Activated T-cell treated with anti-CD3 and anti-CD28 coated beads, Interleukin-2, amount 50 U/mL, for 4 hours (primary cell): ENCODE measurements around the gene UBR2. TPM values are rescaled to one million over a fixed set of nuclear protein-coding genes. Genes with fewer than 3 reads are reported as not detected.

Source experiments
- ATAC-seq, 2 donors: fragments of 200-7000 bp; cut with Tn5 transposase; one replicate each; pipeline ENCODE4 v1.10.0; 2021
- DNase-seq: peaks from one replicate; pipeline ENCODE4 v3.0.0-alpha.2; 2020
- H3K27me3 Mint-ChIP-seq: one replicate; pipeline ENCODE4 v1.8.0; 2021; ENCODE audit warnings: low read depth, mixed read lengths
- H3K36me3 Mint-ChIP-seq: one replicate; pipeline ENCODE4 v1.8.0; 2022; ENCODE audit warnings: mixed read lengths; ENCODE audit not compliant: insufficient read depth
- H3K4me1 Mint-ChIP-seq: one replicate; pipeline ENCODE4 v1.8.0; 2021; ENCODE audit warnings: low read depth, mixed read lengths
- H3K4me3 Mint-ChIP-seq: one replicate; pipeline ENCODE4 v1.8.0; 2021; ENCODE audit warnings: mild to moderate bottlenecking, moderate library complexity, mixed read lengths
- H3K9me3 Mint-ChIP-seq: one replicate; pipeline ENCODE4 v1.8.0; 2021; ENCODE audit warnings: mixed read lengths
- total RNA-seq, 3 donors: library from RNA; stranded (reverse); gene quantifications; one replicate each; pipeline ENCODE4 v1.2.1, GENCODE V29; 2021

Gene UBR2
- 10 to 100 TPM; 16.8 to 21.3 (median 19.9) TPM for total RNA-seq

DNA sequence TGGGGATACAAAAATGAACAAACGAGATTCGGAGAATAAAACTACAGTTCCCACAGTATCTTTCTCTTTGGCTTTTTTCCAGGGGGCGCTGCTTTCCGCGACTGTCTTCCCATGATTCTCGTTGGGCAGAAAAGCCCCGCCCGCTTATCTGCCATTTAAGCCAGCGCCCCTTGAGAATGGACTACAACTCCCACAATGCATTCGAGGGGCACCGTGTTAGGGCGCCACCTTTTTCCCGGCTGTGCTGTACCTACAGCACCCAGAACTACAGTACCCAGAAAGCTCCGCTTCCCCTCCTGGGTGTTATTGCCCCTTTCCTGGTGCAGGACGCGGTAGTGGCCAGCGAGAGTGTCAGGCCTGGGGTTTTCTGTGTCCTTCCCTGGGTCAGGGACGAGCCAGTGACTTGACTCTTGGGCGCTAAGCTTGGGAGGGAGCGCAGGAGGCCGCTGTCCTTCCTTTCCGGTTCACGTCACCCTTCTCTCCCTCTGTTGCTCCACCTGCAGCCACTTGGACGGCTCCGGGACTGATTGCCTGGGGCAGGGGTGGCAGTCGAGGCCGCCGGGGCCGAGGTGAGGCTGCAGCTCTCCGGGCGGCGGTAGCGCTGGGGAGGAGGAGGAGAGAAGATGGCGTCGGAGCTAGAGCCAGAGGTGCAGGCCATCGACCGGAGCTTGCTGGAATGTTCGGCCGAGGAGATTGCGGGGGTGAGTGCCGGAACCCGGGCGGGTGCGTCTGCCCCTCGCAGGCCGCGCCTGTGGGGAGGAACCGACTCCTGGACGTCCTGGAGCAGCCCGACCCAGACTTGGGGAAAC is at the start of gene UBR2:
Gene UBR2, plus strand, starts transcription at position 333 of the 809 bp plus-strand sequence. Its CDS starts 291 bp downstream, at position 624.
- H3K27me3 Mint-ChIP-seq: no peaks in the 10 kb centered on the region
- no peaks in the 10 kb centered on the region for H3K9me3 Mint-ChIP-seq
- ATAC-seq (peak; percentile 98), DNase-seq (peak; percentile 89)
- H3K4me1 Mint-ChIP-seq: peaks cover 28% of the 10 kb centered on the region
- H3K4me3 Mint-ChIP-seq: peak within 1 kb of the TSS; percentile 100
- H3K36me3 Mint-ChIP-seq: peaks cover 11% of the 10 kb centered on the region

DNA sequence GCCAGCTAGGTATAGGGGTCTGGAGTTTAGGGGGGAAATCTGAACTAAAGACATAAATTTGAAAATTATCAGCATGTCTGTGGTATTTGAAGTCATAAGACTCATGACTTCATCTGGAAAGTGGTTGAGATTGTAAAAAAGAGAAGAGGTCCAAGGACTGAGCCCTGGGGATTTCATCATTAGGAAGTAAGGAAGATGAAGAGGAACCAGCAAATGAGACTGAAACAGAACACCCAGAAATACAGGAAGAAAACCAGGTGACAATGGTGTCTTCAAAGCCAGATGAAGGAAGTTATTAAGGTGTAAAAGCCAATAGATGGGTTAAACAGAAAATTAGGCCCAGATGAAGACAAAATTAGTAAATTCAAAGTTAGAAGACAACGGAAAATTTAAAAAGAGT is 49.1 kb upstream of the UBR2 start:
- H3K4me1 Mint-ChIP-seq: peaks cover 3% of the 10 kb centered on the region
- H3K9me3 Mint-ChIP-seq: no peaks in the 10 kb centered on the region
- no peak overlapping the region for H3K4me3 Mint-ChIP-seq
- no peaks in the 10 kb centered on the region for H3K27me3 Mint-ChIP-seq
- ATAC-seq: no peak
- no peak for DNase-seq
- no peaks in the 10 kb centered on the region for H3K36me3 Mint-ChIP-seq

DNA sequence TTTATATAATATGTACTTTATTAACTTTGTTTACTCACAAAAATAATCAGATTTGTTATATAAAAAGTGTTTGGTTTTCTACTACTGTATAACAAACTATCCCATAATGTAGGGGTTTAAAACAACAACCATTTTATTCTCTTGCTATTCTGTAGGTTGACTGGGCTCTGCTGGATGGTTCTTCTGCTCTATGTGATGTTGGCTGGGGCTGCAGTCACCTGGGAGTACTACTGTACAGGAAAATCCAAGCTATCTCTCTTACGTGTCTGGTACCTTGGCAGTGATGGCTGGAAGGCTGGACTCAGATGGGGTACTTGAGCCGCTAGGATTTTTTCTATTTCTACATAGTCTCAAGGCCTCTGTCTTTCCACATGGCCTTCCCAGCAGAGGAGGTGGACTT is 44.0 kb upstream of the UBR2 start:
- Mint-ChIP-seq H3K9me3 (no peaks in the 10 kb centered on the region), H3K27me3 (no peaks in the 10 kb centered on the region), H3K4me3 (no peak overlapping the region), H3K36me3 (no peaks in the 10 kb centered on the region), H3K4me1 (peaks cover 15% of the 10 kb centered on the region)
- ATAC-seq (no peak), DNase-seq (no peak)

DNA sequence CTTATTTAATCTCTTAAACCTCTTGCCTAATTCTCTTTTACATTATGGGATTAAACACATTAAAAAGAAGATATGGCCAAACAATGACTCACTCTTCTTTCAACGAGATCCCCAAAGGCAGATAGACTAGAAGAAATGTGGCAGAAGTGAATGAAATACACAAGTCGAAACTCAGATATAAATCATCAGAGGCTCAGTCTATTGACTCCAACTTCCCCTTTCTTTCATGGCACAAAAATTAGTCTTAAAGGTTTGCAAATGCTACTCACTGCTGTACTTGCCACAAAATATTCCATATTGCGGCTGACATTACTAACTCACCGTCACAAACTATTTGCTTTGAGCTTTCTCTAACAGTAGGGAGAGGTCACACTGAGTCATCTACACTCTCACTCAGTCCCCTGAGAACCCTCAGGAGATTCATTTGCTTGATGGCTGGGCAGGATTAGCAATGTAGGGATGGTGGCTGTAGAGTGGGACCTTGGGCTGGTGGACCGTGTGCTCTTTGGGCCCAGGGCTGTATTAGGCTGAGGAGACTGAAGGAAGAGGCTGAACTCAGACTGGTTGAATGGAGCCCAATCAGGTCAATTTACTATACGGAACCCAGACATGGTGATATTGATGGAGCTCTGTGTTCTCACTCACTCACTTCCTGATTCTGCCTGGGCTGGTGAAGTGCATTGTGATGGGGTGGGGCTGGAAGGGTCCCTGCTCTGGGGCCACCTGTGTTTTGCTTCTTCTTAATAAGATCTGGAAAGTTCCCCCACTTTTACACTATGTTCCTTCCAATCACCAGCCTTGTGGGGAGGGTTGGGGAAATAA is 42.8 kb upstream of the UBR2 start:
- Mint-ChIP-seq H3K4me1 (peaks cover 15% of the 10 kb centered on the region), H3K4me3 (peak overlapping the region; percentile 14), H3K36me3 (no peaks in the 10 kb centered on the region), H3K27me3 (no peaks in the 10 kb centered on the region), H3K9me3 (no peaks in the 10 kb centered on the region)
- ATAC-seq: peak; percentile 97
- DNase-seq: no peak

DNA sequence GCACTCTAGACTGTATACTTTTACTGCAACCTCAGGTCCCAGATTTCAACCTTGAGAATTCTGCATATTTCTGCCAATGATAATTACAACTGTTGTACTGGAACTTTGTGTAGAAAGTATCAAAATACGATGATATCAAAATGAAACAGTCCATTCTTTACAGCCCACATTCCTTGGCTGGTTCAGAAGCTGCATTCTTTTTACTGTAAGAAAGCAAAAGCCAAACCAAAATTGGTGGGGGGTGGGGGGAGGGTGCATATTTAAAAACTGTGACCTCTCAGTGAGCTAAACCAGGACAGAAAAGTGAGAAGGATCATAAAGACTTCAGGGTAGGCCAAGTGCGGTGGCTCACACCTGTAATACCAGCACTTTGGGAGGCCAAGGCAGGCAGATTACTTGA is 41.8 kb upstream of the UBR2 start:
- Mint-ChIP-seq H3K27me3 (no peaks in the 10 kb centered on the region), H3K9me3 (no peaks in the 10 kb centered on the region), H3K4me3 (no peak overlapping the region), H3K36me3 (no peaks in the 10 kb centered on the region), H3K4me1 (peaks cover 15% of the 10 kb centered on the region)
- ATAC-seq (no peak), DNase-seq (no peak)

DNA sequence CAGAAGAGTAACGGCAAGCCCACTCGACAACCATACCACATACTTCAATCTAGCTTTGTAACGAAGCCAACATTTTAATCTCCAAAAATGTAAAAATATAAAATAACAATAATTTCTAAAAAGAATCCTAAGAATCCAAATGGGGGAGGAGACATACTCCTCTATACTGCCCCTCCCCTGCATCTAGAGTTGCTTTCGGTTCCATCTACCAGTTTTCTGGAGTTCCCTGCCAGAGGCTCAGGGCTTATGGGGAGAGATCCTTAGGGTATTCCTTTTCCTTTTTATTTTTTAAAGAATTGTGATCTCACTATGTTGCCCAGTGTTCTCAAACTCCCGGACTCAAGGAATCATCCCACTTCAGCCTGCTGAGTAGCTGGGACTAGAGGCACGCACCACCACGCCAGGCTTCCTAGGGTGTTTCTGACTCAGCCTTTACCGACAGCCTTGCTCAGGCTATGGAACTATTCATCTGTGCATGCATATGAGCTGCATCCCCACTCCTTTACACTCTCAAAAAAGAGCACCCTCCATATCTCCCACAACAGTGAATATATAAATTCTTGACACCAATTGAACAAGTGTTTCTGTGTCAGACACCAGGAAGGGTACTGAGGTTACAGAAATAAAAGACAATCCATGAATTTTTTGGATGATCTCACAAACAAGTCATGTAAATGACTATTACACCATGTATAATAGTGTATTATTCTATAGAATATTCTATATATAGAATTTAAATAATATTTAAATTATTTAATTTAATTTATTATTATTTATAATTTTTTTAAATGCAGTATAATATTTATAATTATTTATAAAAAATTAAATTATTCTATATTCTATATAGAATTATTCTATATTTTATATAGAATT is 40.7 kb upstream of the UBR2 start:
- no peaks in the 10 kb centered on the region for H3K36me3 Mint-ChIP-seq
- DNase-seq (no peak), ATAC-seq (no peak)
- no peaks in the 10 kb centered on the region for H3K27me3 Mint-ChIP-seq
- no peak overlapping the region for H3K4me3 Mint-ChIP-seq
- no peaks in the 10 kb centered on the region for H3K9me3 Mint-ChIP-seq
- peaks cover 15% of the 10 kb centered on the region for H3K4me1 Mint-ChIP-seq

DNA sequence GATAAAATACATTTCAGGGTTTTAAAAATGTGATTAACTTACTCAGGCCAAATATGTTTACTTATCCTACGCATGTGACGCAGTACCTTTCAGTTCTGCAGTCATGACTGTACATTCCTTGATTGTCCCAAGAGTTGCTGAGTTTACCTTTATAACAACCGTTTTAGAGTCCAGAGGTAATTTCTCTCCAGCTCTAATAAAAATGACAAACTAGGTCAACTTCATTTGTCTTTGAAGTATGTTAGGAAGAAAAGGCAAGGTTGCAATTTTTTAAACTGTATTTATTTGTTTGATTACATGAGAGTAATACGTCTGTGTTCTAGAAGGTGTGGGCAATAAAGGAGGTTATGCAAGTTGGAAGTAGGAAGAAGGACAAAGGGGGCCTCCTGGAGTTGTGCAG is 38.6 kb upstream of the UBR2 start:
- Mint-ChIP-seq H3K4me3 (no peak overlapping the region), H3K9me3 (no peaks in the 10 kb centered on the region), H3K36me3 (no peaks in the 10 kb centered on the region), H3K4me1 (peaks cover 12% of the 10 kb centered on the region), H3K27me3 (no peaks in the 10 kb centered on the region)
- no peak for ATAC-seq
- no peak for DNase-seq

DNA sequence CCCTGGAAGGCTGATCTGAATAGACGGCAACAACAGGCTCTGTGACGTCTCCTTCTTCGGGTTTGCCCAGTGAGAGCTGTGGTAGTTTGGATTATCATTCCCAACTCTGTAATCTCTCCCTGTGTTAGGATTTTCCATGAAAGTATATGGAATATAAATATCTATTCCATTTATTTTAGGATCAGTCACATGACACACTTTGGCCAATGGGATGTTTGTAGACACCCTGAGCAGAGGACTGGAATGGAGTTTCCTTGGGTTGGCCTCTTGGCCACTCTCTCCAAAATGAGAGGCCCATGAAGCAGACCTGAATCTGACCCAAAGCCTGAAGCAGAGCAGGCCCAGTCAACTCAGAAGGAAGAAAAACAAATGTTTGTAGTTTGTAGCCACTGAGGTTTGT is 37.2 kb upstream of the UBR2 start:
- DNase-seq (no peak), ATAC-seq (no peak)
- peaks cover 2% of the 10 kb centered on the region for H3K4me1 Mint-ChIP-seq
- H3K4me3 Mint-ChIP-seq: no peak overlapping the region
- no peaks in the 10 kb centered on the region for H3K9me3 Mint-ChIP-seq
- no peaks in the 10 kb centered on the region for H3K36me3 Mint-ChIP-seq
- H3K27me3 Mint-ChIP-seq: no peaks in the 10 kb centered on the region

DNA sequence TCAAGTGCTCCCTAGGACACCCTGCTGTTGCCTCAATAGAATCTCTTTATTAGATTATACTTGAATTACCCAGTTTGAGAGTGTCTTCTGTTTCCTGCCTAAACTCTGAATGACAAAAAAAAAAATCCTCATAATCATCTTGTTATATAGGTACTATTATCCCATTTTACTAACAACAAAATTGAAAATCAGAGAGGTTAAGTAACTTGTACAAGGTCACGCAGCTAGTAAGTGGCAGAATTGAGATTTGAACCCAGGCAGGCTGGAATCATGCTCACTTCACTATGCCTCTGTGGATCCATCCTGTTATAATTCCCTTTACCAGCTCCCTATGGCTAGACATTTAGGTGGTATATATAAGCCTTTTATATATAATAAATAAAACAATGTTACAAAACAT is 36.6 kb upstream of the UBR2 start:
- ATAC-seq: no peak
- no peak for DNase-seq
- no peaks in the 10 kb centered on the region for H3K36me3 Mint-ChIP-seq
- H3K9me3 Mint-ChIP-seq: no peaks in the 10 kb centered on the region
- no peaks in the 10 kb centered on the region for H3K4me1 Mint-ChIP-seq
- no peaks in the 10 kb centered on the region for H3K27me3 Mint-ChIP-seq
- H3K4me3 Mint-ChIP-seq: no peak overlapping the region

DNA sequence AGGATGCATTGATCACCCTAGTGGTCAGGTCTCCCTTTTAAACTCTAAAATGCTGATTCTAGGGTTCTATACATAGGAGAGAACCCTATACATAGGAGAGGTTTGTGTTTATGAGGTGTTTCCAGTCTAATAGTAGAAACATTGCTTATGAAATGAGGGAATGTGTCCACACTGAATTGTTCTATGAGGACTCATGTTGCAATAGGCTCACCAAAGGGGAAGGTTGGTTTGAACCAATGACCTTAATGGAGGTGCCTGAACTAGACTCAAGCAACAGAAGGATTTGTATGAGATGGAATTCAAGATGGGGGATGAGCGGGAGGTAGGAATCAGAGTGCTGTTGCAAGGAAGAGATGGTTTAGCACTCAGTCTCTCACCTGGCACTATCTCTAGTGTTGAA is 33.5 kb upstream of the UBR2 start:
- Mint-ChIP-seq H3K36me3 (no peaks in the 10 kb centered on the region), H3K4me3 (no peak overlapping the region), H3K27me3 (no peaks in the 10 kb centered on the region), H3K9me3 (no peaks in the 10 kb centered on the region), H3K4me1 (no peaks in the 10 kb centered on the region)
- no peak for ATAC-seq
- DNase-seq: no peak

DNA sequence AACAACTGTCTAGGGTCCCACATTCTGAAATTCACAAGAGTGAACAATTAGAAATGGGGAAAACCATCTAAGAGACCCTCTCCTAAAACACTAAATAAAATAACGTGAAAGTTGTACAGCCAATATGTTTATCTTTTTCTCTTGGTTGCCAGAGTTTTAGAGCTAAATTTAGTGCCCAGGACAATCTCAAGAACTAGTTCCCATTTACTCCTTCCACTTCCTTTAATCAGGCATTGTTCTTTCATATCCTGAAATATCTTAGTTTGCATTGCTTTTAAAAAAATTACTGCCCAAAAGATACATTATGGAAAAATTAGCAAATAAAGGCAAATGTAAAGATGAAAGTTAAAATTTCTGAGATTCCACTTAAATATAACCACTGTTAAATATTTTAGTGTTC is 33.1 kb upstream of the UBR2 start:
- Mint-ChIP-seq H3K4me1 (no peaks in the 10 kb centered on the region), H3K4me3 (no peak overlapping the region), H3K36me3 (no peaks in the 10 kb centered on the region), H3K27me3 (no peaks in the 10 kb centered on the region), H3K9me3 (no peaks in the 10 kb centered on the region)
- no peak for DNase-seq
- ATAC-seq: no peak

DNA sequence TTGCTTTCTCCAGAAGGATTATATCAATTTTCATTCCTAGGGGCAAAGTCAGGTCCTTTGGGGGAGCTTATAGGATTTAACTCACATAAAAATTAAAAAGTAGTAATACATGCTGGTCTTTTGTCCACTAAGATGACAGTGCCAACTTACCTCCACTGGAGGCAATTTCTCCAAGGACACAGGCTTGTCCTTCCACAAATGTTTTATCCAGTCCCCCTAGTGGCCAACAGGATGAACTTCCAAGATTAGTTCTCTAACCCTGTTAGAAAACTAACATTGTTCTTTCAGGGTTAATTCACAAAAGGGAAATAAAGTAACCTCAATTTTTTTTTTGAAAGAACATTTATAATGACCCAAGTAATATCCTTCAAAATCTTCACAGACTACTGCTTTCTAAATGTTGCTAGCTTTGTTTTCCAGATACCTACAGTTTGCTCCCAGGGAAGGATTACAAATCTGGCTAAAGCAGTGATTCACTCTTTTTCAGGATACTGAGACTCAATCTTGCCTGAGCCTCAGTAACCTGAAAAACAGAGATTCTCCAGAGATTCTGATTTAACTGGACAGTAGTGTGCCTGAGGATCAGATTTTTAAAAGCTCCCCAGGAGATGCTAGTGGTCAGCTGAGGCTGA is 31.7 kb upstream of the UBR2 start:
- DNase-seq (no peak), ATAC-seq (peak; percentile 43 to 48)
- Mint-ChIP-seq H3K27me3 (no peaks in the 10 kb centered on the region), H3K9me3 (no peaks in the 10 kb centered on the region), H3K4me3 (no peak overlapping the region), H3K4me1 (no peaks in the 10 kb centered on the region), H3K36me3 (no peaks in the 10 kb centered on the region)

DNA sequence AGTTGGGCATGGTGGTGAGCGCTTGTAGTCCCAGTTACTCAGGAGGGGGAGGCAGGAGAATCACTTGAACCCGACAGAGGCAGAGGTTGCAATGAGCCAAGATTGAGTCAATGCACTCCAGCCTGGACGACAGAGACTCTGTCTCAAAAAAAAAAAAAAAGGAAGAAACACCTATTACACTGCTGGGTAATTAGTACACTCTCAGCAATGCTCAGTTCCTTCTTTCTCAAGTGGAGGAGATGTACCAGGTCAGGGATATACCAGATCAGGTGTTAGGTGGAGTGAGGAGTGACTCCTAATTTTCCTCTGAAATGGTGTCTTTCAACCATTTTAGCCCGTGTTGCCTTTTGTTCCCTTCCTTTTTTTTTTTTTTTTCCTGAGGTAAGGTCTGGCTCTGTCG is 30.0 kb upstream of the UBR2 start:
- ATAC-seq (no peak), DNase-seq (no peak)
- no peaks in the 10 kb centered on the region for H3K4me1 Mint-ChIP-seq
- H3K4me3 Mint-ChIP-seq: no peak overlapping the region
- H3K9me3 Mint-ChIP-seq: no peaks in the 10 kb centered on the region
- H3K36me3 Mint-ChIP-seq: no peaks in the 10 kb centered on the region
- no peaks in the 10 kb centered on the region for H3K27me3 Mint-ChIP-seq

DNA sequence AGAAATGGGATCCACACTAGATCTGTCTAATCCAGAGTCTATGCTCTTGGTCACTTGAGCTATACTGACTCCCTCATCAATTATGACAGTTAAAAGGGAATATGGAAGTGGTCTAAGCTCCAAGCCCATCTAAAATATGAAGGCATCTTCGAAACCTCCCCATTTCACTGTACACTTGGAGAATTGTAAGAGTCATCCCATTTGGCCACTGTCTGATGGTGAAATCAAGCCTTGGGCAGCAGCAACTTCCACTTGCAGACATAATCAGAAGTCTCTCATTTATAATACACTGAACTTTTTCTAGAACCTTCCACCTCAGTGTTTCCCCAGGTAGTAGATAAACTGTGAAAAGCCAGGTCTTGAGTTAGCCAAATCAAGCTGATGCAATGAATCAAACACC is 26.3 kb upstream of the UBR2 start:
- no peaks in the 10 kb centered on the region for H3K27me3 Mint-ChIP-seq
- DNase-seq: no peak

More for the DNA sequence above, 26.3 kb upstream of the UBR2 start:
- no peaks in the 10 kb centered on the region for H3K36me3 Mint-ChIP-seq
- no peaks in the 10 kb centered on the region for H3K4me1 Mint-ChIP-seq
- ATAC-seq: no peak
- no peaks in the 10 kb centered on the region for H3K9me3 Mint-ChIP-seq
- no peak overlapping the region for H3K4me3 Mint-ChIP-seq
